ENCODE measurements around the gene LIX1L. TPM values are rescaled to one million over a fixed set of nuclear protein-coding genes. Genes with fewer than 3 reads are reported as not detected.
A peak's percentile ranks its signal among the peaks of the same experiment; 100 is the strongest.

LIX1L gene
- total and polyA plus RNA-seq, 11 donors = 7.0 to 31.5 (median 26.1) TPM

DNA sequence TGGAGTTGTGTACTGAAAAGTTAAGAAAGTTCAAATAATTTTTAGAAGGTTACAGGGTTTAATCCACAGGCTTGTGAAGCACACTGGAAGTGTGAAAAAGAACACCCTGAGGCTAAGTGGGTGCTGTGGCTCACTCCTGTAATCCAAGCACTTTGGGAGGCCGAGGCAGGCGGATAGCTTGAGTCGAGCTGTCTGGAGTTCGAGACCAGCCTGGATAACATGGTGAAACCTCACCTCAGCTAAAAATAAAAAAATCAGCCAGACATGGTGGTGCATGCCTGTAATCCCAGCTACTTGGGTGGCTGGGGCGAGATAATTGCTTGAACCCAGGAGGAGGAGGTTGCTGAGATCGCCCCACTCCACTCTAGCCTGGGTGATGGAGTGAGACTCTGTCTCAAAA is 28.7 kb upstream of the LIX1L start:
- intact Hi-C loops (cut with DNase I) = no loop called here
- Histone ChIP-seq H3K9me3 (no peaks in the 10 kb centered on the region), H3K4me1 (peaks cover 17 to 73% (median 52%) of the 10 kb centered on the region in 12 donors), H3K27me3 (no peaks in the 10 kb centered on the region), H3K36me3 (no peaks in the 10 kb centered on the region), H3K4me3 (peak overlapping the region in 1 of 12 donors; percentile 23), H3K27ac (peak overlapping the region; percentile 72 to 98 (median 96))
- no peak for ATAC-seq
- WGBS, 4 donors = 78 to 84% (median 81%) methylated on average over 6 of the region's 6 CpGs
- TF ChIP-seq, protein P1, sequence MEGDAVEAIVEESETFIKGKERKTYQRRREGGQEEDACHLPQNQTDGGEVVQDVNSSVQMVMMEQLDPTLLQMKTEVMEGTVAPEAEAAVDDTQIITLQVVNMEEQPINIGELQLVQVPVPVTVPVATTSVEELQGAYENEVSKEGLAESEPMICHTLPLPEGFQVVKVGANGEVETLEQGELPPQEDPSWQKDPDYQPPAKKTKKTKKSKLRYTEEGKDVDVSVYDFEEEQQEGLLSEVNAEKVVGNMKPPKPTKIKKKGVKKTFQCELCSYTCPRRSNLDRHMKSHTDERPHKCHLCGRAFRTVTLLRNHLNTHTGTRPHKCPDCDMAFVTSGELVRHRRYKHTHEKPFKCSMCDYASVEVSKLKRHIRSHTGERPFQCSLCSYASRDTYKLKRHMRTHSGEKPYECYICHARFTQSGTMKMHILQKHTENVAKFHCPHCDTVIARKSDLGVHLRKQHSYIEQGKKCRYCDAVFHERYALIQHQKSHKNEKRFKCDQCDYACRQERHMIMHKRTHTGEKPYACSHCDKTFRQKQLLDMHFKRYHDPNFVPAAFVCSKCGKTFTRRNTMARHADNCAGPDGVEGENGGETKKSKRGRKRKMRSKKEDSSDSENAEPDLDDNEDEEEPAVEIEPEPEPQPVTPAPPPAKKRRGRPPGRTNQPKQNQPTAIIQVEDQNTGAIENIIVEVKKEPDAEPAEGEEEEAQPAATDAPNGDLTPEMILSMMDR (IDR thresholded peaks at IDR 0.05) = no peak
- no peak for TF ChIP-seq POLR2A (IDR thresholded peaks at IDR 0.05)
- no peak for DNase-seq

DNA sequence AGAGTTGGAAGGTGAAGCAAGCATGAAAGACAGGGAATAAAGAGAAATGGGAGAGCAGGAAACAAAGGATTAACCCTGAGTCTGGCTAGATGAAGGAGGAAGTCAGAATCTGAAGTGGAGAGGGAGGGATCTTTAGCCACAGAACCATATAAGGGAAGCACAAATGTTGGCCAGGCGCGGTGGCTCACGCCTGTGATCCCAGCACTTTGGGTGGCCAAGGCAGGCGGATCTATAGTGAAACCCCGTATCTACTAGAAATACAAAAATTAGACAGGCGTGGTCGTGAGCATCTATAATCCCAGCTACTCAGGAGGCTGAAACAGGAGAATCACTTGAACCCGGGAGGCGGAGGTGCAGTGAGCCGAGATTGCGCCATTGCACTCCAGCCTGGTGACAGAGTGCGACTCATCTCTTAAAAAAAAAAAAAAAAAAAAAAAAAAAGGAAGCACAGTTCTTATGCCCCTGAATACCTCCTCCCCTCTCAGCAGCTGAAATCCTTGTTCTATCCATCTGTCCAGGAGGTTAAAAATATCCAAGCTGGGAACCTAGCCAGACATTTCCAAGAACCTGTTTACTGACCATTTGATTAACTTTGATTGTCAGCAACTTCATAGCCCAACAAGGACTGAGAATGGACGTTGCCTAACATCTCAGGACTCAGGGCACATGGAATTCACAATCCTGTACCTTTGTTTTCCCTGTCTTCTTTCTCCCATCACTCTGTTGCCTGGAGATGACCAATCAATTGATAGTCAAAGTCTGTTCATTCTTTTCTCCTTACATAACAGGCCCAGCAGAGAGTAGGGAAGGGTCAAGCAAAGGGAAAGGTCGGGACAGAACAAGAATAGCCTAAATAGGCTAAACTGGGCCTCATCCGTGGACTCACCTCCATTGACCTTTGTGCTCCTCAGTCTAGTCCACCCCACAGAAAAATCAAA is 28.0 kb upstream of the LIX1L start:
- H3K4me3 ChIP-seq = peak overlapping the region in 9 of 12 donors; percentile 23 to 49 (median 42)
- H3K36me3 ChIP-seq = no peaks in the 10 kb centered on the region
- no peaks in the 10 kb centered on the region for H3K9me3 ChIP-seq
- peak overlapping the region; percentile 72 to 98 (median 96) for H3K27ac ChIP-seq
- intact Hi-C loops (cut with DNase I) = no loop called here
- H3K27me3 ChIP-seq = no peaks in the 10 kb centered on the region
- DNase-seq (peak; percentile 61 to 81 (median 76)), ATAC-seq (peak; percentile 35 to 58 (median 44))
- peak in 1 of 2 donors; percentile 33 for TF ChIP-seq POLR2A (IDR thresholded peaks at IDR 0.05)
- TF ChIP-seq, protein P1 (IDR thresholded peaks at IDR 0.05) = no peak
- H3K4me1 ChIP-seq = peaks cover 23 to 77% (median 59%) of the 10 kb centered on the region in 12 donors
- 6 to 14% (median 12%) methylated on average over 15 of the region's 15 CpGs for WGBS, 4 donors

GRCh38 chr1:145985129-145985501 is 27.3 kb upstream of the LIX1L start:
- H3K4me1 ChIP-seq = peaks cover 23 to 83% (median 64%) of the 10 kb centered on the region in 12 donors
- ATAC-seq (peak in 2 of 4 donors; percentile 1 to 2), DNase-seq (peak in 2 of 5 donors; percentile 40 to 51)
- TF ChIP-seq, protein P1 (IDR thresholded peaks at IDR 0.05) = no peak
- no peak for TF ChIP-seq POLR2A (IDR thresholded peaks at IDR 0.05)
- WGBS, 4 donors = 18 to 31% (median 21%) methylated on average over 2 of the region's 2 CpGs
- peak overlapping the region in 9 of 12 donors; percentile 23 to 49 (median 42) for H3K4me3 ChIP-seq
- no peaks in the 10 kb centered on the region for H3K9me3 ChIP-seq
- H3K36me3 ChIP-seq = no peaks in the 10 kb centered on the region
- H3K27me3 ChIP-seq = no peaks in the 10 kb centered on the region
- H3K27ac ChIP-seq = peak overlapping the region; percentile 72 to 98 (median 96)
- intact Hi-C loops (cut with DNase I) = no loop called here
